DND-41 (cell line): Measurements from ENCODE around the gene ARL5C.

Experiments used
- EZH2 ChIP-seq: IDR thresholded peaks from 3 replicates; pipeline ENCODE4 v1.6.1; 2012; ENCODE audit warnings: borderline replicate concordance, low read depth, mild to moderate bottlenecking, moderate library complexity, low read length, inconsistent platforms; ENCODE audit not compliant: severe bottlenecking
- TF ChIP-seq, protein P1 (sequence below): IDR thresholded peaks from 2 replicates; pipeline ENCODE4 v1.5.1; 2012; ENCODE audit warnings: borderline replicate concordance, low read length, moderate library complexity, mild to moderate bottlenecking; ENCODE audit not compliant: poor library complexity, severe bottlenecking; ENCODE audit errors: extremely low read depth

DNA sequence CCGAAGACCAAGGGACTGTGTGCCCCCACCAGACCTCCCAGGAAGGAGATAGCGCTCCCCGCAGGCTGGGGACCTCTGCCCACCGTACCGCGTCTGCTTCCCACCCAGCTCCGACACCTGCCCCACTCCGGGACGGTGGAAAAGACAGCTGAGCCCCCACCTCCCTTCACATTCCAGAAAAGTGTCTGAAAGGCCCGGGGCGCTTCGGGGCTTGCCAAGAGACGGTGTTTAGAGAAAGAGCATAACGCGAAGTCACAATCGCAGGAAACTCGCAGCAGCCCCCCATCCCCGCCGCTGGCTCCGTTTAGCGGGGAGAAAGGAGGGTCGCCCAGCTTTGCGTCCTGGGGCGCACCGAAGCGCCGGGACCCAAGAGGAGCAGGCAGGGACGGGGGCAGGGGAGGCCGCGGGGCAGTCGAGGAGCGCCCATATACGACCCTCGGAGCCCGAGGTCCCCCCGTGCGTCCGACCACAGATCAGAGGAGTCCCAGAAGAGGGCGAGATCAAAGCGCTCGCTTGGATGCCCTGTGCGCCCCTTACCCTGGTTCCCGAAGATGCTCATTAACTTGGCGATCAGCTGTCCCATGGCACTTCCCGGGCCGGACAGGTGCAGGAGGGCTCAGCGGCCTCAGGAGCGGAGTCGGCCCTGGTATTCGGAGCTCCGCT, 652 bp downstream of the ARL5C start:
- TF ChIP-seq, protein P1, sequence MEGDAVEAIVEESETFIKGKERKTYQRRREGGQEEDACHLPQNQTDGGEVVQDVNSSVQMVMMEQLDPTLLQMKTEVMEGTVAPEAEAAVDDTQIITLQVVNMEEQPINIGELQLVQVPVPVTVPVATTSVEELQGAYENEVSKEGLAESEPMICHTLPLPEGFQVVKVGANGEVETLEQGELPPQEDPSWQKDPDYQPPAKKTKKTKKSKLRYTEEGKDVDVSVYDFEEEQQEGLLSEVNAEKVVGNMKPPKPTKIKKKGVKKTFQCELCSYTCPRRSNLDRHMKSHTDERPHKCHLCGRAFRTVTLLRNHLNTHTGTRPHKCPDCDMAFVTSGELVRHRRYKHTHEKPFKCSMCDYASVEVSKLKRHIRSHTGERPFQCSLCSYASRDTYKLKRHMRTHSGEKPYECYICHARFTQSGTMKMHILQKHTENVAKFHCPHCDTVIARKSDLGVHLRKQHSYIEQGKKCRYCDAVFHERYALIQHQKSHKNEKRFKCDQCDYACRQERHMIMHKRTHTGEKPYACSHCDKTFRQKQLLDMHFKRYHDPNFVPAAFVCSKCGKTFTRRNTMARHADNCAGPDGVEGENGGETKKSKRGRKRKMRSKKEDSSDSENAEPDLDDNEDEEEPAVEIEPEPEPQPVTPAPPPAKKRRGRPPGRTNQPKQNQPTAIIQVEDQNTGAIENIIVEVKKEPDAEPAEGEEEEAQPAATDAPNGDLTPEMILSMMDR, result no peak
- no peak for TF ChIP-seq EZH2
